Spinal cord (tissue), 10 donors: ENCODE measurements around the gene CCN5. TPM values are rescaled to one million over a fixed set of nuclear protein-coding genes. Genes with fewer than 3 reads are reported as not detected.

ENCODE experiments used
- DNase-seq, 6 donors: peaks; one replicate each; pipeline versions ENCODE4 v3.0.0 to v3.0.0-alpha.2; 2013 to 2015; ENCODE audit warnings: low spot score in 6 of 6, low read depth in 4 of 6
- H3K27ac ChIP-seq: one replicate; pipeline ENCODE4 v1.5.1; 2013; ENCODE audit warnings: low read depth, low read length, control low read depth
- H3K27me3 ChIP-seq: one replicate; pipeline ENCODE4 v1.6.1; 2013; ENCODE audit warnings: low read length; ENCODE audit not compliant: control insufficient read depth, insufficient read depth
- H3K36me3 ChIP-seq: one replicate; pipeline ENCODE4 v1.6.1; 2013; ENCODE audit warnings: low read length; ENCODE audit not compliant: control insufficient read depth, insufficient read depth
- H3K4me1 ChIP-seq: one replicate; pipeline ENCODE4 v1.6.1; 2013; ENCODE audit warnings: low read length; ENCODE audit not compliant: control insufficient read depth, insufficient read depth
- H3K4me3 ChIP-seq: one replicate; pipeline ENCODE4 v1.5.1; 2013; ENCODE audit warnings: low read depth, low read length, control low read depth
- H3K9me3 ChIP-seq: one replicate; pipeline ENCODE4 v1.6.1; 2013; ENCODE audit warnings: low read length; ENCODE audit not compliant: control insufficient read depth, insufficient read depth
- WGBS: methylation state at CpG from one replicate; pipeline ENCODE4 v1.1.5; 2013; ENCODE audit warnings: missing lambda C conversion rate; ENCODE audit not compliant: insufficient coverage; 5-methylcytosine and 5-hydroxymethylcytosine counted together
- polyA plus RNA-seq, 2 donors: library from polyadenylated mRNA; unstranded; fragments of 120-200 nt; gene quantifications; one replicate each; pipeline ENCODE4 v1.2.1, GENCODE V29; 2013; ENCODE audit not compliant: insufficient read length in 2 of 2
- total RNA-seq, 2 donors: library from RNA; depleted of rRNA in 1 of 2; stranded (reverse); fragments of 120-200 nt in 1 of 2; fragments of >200 nt in 1 of 2; gene quantifications; one replicate each; pipeline versions ENCODE4 v1.2.3 to v1.2.4, GENCODE V29; 2013 to 2014
- donor health status: healthy.

Gene CCN5
- total and polyA plus RNA-seq, 4 donors, result 0.17 to 0.50 (median 0.26) TPM

GRCh38 chr20:44683263-44684046 is 31.7 kb upstream of the CCN5 start:
- no peaks in the 10 kb centered on the region for H3K9me3 ChIP-seq
- DNase-seq, result peak in 3 of 6 donors; percentile 23 to 88 (median 35)
- WGBS, result 45% methylated on average over 10 of the region's 10 CpGs
- no peaks in the 10 kb centered on the region for H3K4me1 ChIP-seq
- no peaks in the 10 kb centered on the region for H3K36me3 ChIP-seq
- no peak overlapping the region for H3K4me3 ChIP-seq
- no peaks in the 10 kb centered on the region for H3K27me3 ChIP-seq
- H3K27ac ChIP-seq, result no peak overlapping the region

GRCh38 chr20:44684047-44684967 is 30.9 kb upstream of the CCN5 start:
- no peaks in the 10 kb centered on the region for H3K27me3 ChIP-seq
- no peaks in the 10 kb centered on the region for H3K4me1 ChIP-seq
- H3K27ac ChIP-seq, result no peak overlapping the region
- 71% methylated on average over 3 of the region's 6 CpGs for WGBS
- no peak for DNase-seq
- H3K36me3 ChIP-seq, result no peaks in the 10 kb centered on the region
- no peak overlapping the region for H3K4me3 ChIP-seq
- H3K9me3 ChIP-seq, result no peaks in the 10 kb centered on the region

- no peaks in the 10 kb centered on the region for H3K27me3 ChIP-seq
- no peaks in the 10 kb centered on the region for H3K9me3 ChIP-seq
- no peak overlapping the region for H3K4me3 ChIP-seq
- no peak overlapping the region for H3K27ac ChIP-seq
- no peaks in the 10 kb centered on the region for H3K4me1 ChIP-seq
- no peak for DNase-seq
- H3K36me3 ChIP-seq, result no peaks in the 10 kb centered on the region
- WGBS, result 84% methylated on average over 3 of the region's 4 CpGs
Measured at GRCh38 chr20:44686934-44687333, 28.2 kb upstream of the CCN5 start.

GRCh38 chr20:44688053-44688625 is 27.0 kb upstream of the CCN5 start:
- H3K9me3 ChIP-seq, result no peaks in the 10 kb centered on the region
- 60% methylated on average over 1 of the region's 7 CpGs for WGBS
- no peaks in the 10 kb centered on the region for H3K36me3 ChIP-seq
- no peak overlapping the region for H3K4me3 ChIP-seq
- DNase-seq, result no peak
- H3K27ac ChIP-seq, result no peak overlapping the region
- no peaks in the 10 kb centered on the region for H3K27me3 ChIP-seq
- H3K4me1 ChIP-seq, result peaks cover 3% of the 10 kb centered on the region

GRCh38 chr20:44689809-44690208 is 25.4 kb upstream of the CCN5 start:
- Histone ChIP-seq H3K27me3 (no peaks in the 10 kb centered on the region), H3K4me1 (peaks cover 5% of the 10 kb centered on the region), H3K9me3 (no peaks in the 10 kb centered on the region), H3K36me3 (no peaks in the 10 kb centered on the region), H3K27ac (no peak overlapping the region), H3K4me3 (no peak overlapping the region)
- WGBS, result 63% methylated on average over 2 of the region's 3 CpGs
- DNase-seq, result no peak

GRCh38 chr20:44690781-44691423 is 24.3 kb upstream of the CCN5 start:
- H3K9me3 ChIP-seq, result no peaks in the 10 kb centered on the region
- H3K4me3 ChIP-seq, result no peak overlapping the region
- no peak overlapping the region for H3K27ac ChIP-seq
- H3K36me3 ChIP-seq, result no peaks in the 10 kb centered on the region
- 80% methylated on average over 1 of the region's 9 CpGs for WGBS
- peaks cover 5% of the 10 kb centered on the region for H3K4me1 ChIP-seq
- no peaks in the 10 kb centered on the region for H3K27me3 ChIP-seq
- DNase-seq, result no peak

GRCh38 chr20:44691424-44692423 is 23.4 kb upstream of the CCN5 start:
- WGBS, result 87% methylated on average over 3 of the region's 7 CpGs
- no peak for DNase-seq
- Histone ChIP-seq H3K9me3 (no peaks in the 10 kb centered on the region), H3K27me3 (no peaks in the 10 kb centered on the region), H3K27ac (no peak overlapping the region), H3K36me3 (no peaks in the 10 kb centered on the region), H3K4me3 (no peak overlapping the region), H3K4me1 (peaks cover 5% of the 10 kb centered on the region)

GRCh38 chr20:44692932-44693480 is 22.2 kb upstream of the CCN5 start:
- DNase-seq, result peak in 1 of 6 donors; percentile 37
- 51% methylated on average over 6 of the region's 7 CpGs for WGBS
- Histone ChIP-seq H3K36me3 (no peaks in the 10 kb centered on the region), H3K4me1 (peaks cover 5% of the 10 kb centered on the region), H3K4me3 (no peak overlapping the region), H3K27ac (no peak overlapping the region), H3K27me3 (no peaks in the 10 kb centered on the region), H3K9me3 (no peaks in the 10 kb centered on the region)
